ENCODE results near the gene PALM.
"Not testable (repeated sequence)": the region's sequence is repeated elsewhere in the genome, so short reads cannot be mapped to it uniquely, and the experiment has no call there.

The PALM gene

GRCh38 chr19:708154-709143 lies at the start of gene PALM:
TSS of gene PALM (plus strand) at chr19:708935. CDS start at chr19:709147, 212 bp downstream.
- DNase-seq: no peak

- no peak for DNase-seq
Measured at GRCh38 chr19:660793-661426, 47.8 kb upstream of the PALM start.

GRCh38 chr19:661427-662196 lies 47.1 kb upstream of the PALM start:
- DNase-seq: no peak

GRCh38 chr19:662207-662961 lies 46.4 kb upstream of the PALM start:
- no peak for DNase-seq

- DNase-seq: peak; percentile 91
Measured at GRCh38 chr19:662962-663681, 45.6 kb upstream of the PALM start, which contains the start of gene RNF126. TSS of gene RNF126 (minus strand) at chr19:663214. CDS start at chr19:663121, 93 bp downstream.

GRCh38 chr19:663682-664117 lies 45.0 kb upstream of the PALM start:
- DNase-seq: no peak

GRCh38 chr19:664913-665443 lies 43.8 kb upstream of the PALM start:
- peak; percentile 61 for DNase-seq

- not testable (repeated sequence) for DNase-seq
Measured at GRCh38 chr19:666985-667573, 41.7 kb upstream of the PALM start.

- not testable (repeated sequence) for DNase-seq
Measured at GRCh38 chr19:668675-669434, 39.9 kb upstream of the PALM start.

GRCh38 chr19:670609-671075 lies 38.1 kb upstream of the PALM start:
- DNase-seq: no peak

- DNase-seq: no peak
Measured at GRCh38 chr19:674282-675151, 34.2 kb upstream of the PALM start.

GRCh38 chr19:676007-676338 lies 32.8 kb upstream of the PALM start:
- DNase-seq: no peak

GRCh38 chr19:676339-677105 lies 32.2 kb upstream of the PALM start, which contains the start of gene FSTL3:
TSS of gene FSTL3 (plus strand) at chr19:676392. CDS start at chr19:676424, 32 bp downstream.
- DNase-seq: no peak

- DNase-seq: no peak
Measured at GRCh38 chr19:677201-677600, 31.5 kb upstream of the PALM start.

GRCh38 chr19:677601-678436 lies 30.9 kb upstream of the PALM start:
- no peak for DNase-seq

GRCh38 chr19:678791-679388 lies 29.8 kb upstream of the PALM start:
- DNase-seq: no peak

All from NCI-H2107 (cell line).